Dendritic cell treated with granulocyte-macrophage colony-stimulating factor and Interleukin-4, amounts not matched to agents 40 ng/mL and 50 ng/mL, for 4 days (primary cell): ENCODE results near the gene DIO3.

Source experiments
- H3K27ac Mint-ChIP-seq: one replicate; pipeline ENCODE4 v1.8.0; 2022; ENCODE audit warnings: mild to moderate bottlenecking, mixed read lengths
- H3K27me3 Mint-ChIP-seq: one replicate; pipeline ENCODE4 v1.8.0; 2022; ENCODE audit warnings: mild to moderate bottlenecking, mixed read lengths
- H3K36me3 Mint-ChIP-seq: one replicate; pipeline ENCODE4 v1.8.0; 2022; ENCODE audit warnings: low read depth, mixed read lengths
- H3K4me1 Mint-ChIP-seq: one replicate; pipeline ENCODE4 v1.8.0; 2022; ENCODE audit warnings: low read depth, mixed read lengths
- H3K4me3 Mint-ChIP-seq: one replicate; pipeline ENCODE4 v1.8.0; 2022; ENCODE audit warnings: mild to moderate bottlenecking, moderate library complexity, mixed read lengths
- H3K9me3 Mint-ChIP-seq: one replicate; pipeline ENCODE4 v1.8.0; 2022; ENCODE audit warnings: mixed read lengths
- intact Hi-C: fragments of 100-400 bp; cut with micrococcal nuclease; formaldehyde crosslinking; loops from one replicate; pipeline ENCODE4 v1.15.0; 2022

The DIO3 gene

GRCh38 chr14:101600336-101600890, 39.1 kb downstream of the DIO3 start:
- intact Hi-C loops, result no loop called here
- Mint-ChIP-seq H3K27me3 (peaks cover 7% of the 10 kb centered on the region), H3K27ac (no peak overlapping the region), H3K36me3 (no peaks in the 10 kb centered on the region), H3K4me1 (peaks cover 12% of the 10 kb centered on the region), H3K4me3 (no peak overlapping the region), H3K9me3 (no peaks in the 10 kb centered on the region)

DNA sequence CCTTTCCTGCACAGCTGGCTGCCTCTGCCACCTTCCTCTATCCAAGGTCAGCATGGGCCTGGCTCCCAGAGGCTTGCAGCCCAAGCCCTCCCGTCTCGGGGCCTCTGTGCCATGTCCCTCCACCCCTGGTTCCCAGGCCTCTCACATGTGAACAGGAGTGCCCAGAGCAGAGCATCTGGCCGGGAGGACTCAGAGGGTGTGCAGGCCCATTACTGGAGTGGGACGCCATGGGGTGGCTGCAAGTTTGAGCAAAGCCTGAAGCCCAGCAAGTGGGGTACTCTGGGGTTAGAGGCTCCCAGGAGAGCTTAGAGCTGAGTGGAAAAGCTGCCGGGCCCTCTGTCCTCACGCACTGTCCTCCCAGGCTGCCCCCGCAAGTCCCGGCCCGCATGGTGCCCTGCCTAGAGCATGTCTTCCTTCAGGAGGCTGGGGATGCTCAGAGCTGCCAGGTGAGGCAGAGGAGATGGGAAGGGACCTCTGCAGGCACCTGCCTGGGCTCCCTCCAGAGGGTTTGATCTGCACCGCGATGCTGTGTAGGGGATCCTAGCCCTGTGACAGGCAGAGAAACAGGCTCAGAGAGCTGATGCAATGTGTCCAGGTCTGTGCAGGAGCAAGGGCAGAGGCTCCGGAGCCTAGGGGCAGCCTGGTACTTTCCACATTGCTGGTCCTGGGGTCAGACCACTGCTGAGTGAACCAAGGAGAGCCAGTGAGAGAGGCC, 39.8 kb downstream of the DIO3 start:
- H3K27me3 Mint-ChIP-seq, result peaks cover 7% of the 10 kb centered on the region
- peaks cover 10% of the 10 kb centered on the region for H3K4me1 Mint-ChIP-seq
- H3K27ac Mint-ChIP-seq, result no peak overlapping the region
- no peak overlapping the region for H3K4me3 Mint-ChIP-seq
- intact Hi-C loops, result no loop called here
- no peaks in the 10 kb centered on the region for H3K36me3 Mint-ChIP-seq
- H3K9me3 Mint-ChIP-seq, result no peaks in the 10 kb centered on the region

DNA sequence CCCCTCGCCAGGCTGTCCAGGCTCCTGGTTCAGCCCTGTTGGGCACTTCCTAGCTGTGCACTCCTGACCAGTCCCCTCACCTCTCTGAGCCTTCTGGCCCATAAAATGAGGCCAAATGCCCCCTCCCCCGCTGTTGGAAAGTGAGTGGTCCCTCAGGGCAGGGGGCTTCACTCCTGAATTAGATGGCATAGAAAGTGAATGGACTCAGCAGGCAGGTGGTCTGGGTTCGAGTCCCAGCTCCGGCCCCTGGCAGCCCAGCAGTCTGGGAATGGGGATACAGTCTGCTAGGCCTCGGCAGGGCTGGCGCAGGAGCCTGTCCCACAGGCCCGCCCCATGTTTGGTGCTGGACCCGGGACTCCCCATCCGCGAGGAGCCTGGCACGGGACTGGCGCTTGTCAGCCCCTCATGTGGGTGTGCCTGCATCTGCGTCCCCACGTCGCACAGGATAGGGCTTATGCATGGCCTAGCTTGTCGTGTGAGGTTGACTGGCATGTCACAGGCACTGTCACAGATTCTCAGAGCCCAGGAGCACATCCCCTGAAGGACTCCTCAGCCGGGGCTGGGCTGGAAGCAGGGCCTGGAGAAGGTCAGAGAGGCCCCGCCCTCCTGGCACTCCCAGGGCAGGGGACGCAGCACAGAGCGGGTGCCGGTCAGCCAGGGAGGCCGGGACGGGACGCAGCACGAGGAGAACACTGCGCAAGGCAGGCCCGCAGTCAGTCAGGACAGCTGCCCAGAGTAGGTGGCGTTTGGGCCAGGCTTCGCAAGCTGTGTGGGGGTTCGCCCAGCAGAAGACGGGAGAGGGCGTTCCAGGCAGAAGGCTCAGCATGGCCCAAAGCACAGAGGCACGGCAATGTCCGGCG, 40.5 kb downstream of the DIO3 start:
- H3K27ac Mint-ChIP-seq, result no peak overlapping the region
- intact Hi-C loops, result no loop called here
- H3K36me3 Mint-ChIP-seq, result no peaks in the 10 kb centered on the region
- peaks cover 2% of the 10 kb centered on the region for H3K4me1 Mint-ChIP-seq
- no peaks in the 10 kb centered on the region for H3K9me3 Mint-ChIP-seq
- H3K27me3 Mint-ChIP-seq, result peaks cover 10% of the 10 kb centered on the region
- H3K4me3 Mint-ChIP-seq, result no peak overlapping the region

- Mint-ChIP-seq H3K4me1 (no peaks in the 10 kb centered on the region), H3K4me3 (no peak overlapping the region), H3K27me3 (peaks cover 12% of the 10 kb centered on the region), H3K27ac (no peak overlapping the region), H3K36me3 (no peaks in the 10 kb centered on the region), H3K9me3 (no peaks in the 10 kb centered on the region)
- intact Hi-C loops, result no loop called here
Measured at GRCh38 chr14:101602466-101602840, 41.2 kb downstream of the DIO3 start.

GRCh38 chr14:101603096-101603495, 41.8 kb downstream of the DIO3 start:
- Mint-ChIP-seq H3K4me3 (no peak overlapping the region), H3K27me3 (peaks cover 16% of the 10 kb centered on the region), H3K27ac (no peak overlapping the region), H3K4me1 (no peaks in the 10 kb centered on the region), H3K9me3 (no peaks in the 10 kb centered on the region), H3K36me3 (no peaks in the 10 kb centered on the region)
- intact Hi-C loops, result no loop called here

DNA sequence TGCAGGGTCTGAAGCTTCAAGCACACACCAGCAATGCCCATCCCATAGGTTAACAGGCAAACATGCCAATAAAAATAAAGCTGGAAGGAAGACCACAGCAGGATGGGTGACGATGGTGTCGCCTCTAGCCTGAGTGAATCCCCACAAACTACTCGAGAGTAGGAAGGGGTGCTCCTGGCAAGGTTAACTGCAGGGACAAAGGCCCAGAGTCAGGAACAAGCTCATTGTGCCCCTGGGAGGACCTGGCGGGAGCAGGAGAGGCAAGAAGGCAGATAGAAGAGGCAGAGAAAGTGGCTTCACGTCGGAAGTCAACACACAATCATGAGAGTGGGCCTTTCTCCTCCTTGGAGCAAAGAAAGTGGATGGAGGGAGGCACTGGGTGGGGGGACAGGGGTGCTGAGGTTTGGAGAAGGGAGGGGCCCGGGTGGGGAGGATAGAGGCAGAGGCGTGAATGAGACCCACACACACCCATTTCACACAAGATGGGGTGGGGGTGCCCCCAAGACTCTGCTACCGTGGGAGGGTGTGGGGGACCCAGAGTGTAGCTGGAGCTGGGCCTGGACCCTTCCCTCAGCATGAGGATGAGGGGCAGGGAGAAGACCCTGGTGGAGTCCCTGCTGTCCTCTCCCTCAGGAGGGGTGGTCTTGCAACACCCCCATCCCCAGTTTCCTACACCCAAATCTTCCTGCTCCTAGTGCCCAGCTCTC, 43.1 kb downstream of the DIO3 start:
- Mint-ChIP-seq H3K9me3 (no peaks in the 10 kb centered on the region), H3K27ac (no peak overlapping the region), H3K27me3 (peaks cover 23% of the 10 kb centered on the region), H3K4me3 (no peak overlapping the region), H3K36me3 (no peaks in the 10 kb centered on the region), H3K4me1 (no peaks in the 10 kb centered on the region)
- intact Hi-C loops, result no loop called here

DNA sequence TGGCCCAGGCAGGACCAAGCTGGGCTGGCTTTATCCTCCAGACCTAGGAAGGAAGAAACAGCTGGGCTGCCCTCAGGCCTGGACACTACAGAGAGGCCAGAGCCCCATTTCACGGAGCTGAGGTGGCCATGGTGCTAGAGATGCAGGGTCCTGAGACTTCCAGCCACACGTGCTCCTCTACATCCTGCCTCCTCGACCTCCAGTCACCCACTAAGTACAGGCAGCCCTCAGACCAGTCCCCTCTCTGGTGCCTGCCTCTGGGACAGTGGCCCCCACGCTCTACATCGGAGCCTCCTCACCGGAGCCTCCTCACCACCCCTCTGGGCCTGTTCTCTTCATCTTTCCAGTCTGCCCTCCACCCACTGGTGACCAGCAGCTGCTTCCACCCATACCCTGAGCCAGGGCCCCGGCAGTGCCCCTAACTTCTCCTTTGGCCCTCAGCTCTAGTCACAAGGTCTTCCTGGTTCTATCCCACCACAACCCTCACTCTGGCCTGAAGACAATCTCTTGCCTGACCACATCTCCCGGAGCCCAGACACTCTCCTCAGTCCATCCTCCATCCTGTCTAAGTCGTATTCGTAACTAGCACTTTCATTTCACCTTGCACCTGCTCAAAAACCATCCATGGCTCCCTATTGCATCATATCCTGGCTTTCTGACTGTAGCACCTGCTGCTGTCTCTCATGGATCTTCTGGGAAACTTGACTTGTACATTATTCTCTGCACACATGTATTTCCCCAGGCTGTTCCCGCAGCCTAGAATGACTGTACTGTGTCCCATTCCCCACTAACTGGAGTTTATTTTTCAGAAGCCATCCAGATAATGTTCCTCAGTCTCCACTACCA, 43.9 kb downstream of the DIO3 start:
- no peak overlapping the region for H3K27ac Mint-ChIP-seq
- intact Hi-C loops, result no loop called here
- H3K4me3 Mint-ChIP-seq, result no peak overlapping the region
- H3K36me3 Mint-ChIP-seq, result no peaks in the 10 kb centered on the region
- peaks cover 28% of the 10 kb centered on the region for H3K27me3 Mint-ChIP-seq
- no peaks in the 10 kb centered on the region for H3K9me3 Mint-ChIP-seq
- H3K4me1 Mint-ChIP-seq, result no peaks in the 10 kb centered on the region

GRCh38 chr14:101605836-101606235, 44.5 kb downstream of the DIO3 start:
- Mint-ChIP-seq H3K27ac (no peak overlapping the region), H3K4me3 (no peak overlapping the region), H3K36me3 (no peaks in the 10 kb centered on the region), H3K27me3 (peaks cover 28% of the 10 kb centered on the region), H3K9me3 (no peaks in the 10 kb centered on the region), H3K4me1 (no peaks in the 10 kb centered on the region)
- intact Hi-C loops, result no loop called here
